ENCODE results near the gene AMACR. TPM values are rescaled to one million over a fixed set of nuclear protein-coding genes. Genes with fewer than 3 reads are reported as not detected.
A peak's percentile ranks its signal among the peaks of the same experiment; 100 is the strongest.

The AMACR gene
- total RNA-seq, 2 experiments from 2014 or later: 4.5 to 5.0 TPM

- H3K9me2 ChIP-seq (ENCODE audit: insufficient read depth, low read length): no peaks in the 10 kb centered on the region
- no peaks in the 10 kb centered on the region for H3K9me3 ChIP-seq (ENCODE audit: low read length)
- DNase-seq (ENCODE audit: low spot score): no peak
- H4K20me1 ChIP-seq (ENCODE audit: insufficient read depth, low read length): no peaks in the 10 kb centered on the region
- TF ChIP-seq EZH2phosphoT487 (IDR thresholded peaks at IDR 0.05; ENCODE audit: borderline replicate concordance, low read depth, low read length): no peak
- TF ChIP-seq, protein P1, sequence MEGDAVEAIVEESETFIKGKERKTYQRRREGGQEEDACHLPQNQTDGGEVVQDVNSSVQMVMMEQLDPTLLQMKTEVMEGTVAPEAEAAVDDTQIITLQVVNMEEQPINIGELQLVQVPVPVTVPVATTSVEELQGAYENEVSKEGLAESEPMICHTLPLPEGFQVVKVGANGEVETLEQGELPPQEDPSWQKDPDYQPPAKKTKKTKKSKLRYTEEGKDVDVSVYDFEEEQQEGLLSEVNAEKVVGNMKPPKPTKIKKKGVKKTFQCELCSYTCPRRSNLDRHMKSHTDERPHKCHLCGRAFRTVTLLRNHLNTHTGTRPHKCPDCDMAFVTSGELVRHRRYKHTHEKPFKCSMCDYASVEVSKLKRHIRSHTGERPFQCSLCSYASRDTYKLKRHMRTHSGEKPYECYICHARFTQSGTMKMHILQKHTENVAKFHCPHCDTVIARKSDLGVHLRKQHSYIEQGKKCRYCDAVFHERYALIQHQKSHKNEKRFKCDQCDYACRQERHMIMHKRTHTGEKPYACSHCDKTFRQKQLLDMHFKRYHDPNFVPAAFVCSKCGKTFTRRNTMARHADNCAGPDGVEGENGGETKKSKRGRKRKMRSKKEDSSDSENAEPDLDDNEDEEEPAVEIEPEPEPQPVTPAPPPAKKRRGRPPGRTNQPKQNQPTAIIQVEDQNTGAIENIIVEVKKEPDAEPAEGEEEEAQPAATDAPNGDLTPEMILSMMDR (conservative IDR thresholded peaks at IDR 0.05; ENCODE audit: low read length): no peak
- ChIA-PET POLR2A (no interaction called here), CTCF (ENCODE audit: unreplicated experiment) (no interaction called here)
- intact Hi-C loops (cut with micrococcal nuclease; ENCODE audit: unreplicated experiment): no loop called here
- no peak overlapping the region for H3K4me2 ChIP-seq (ENCODE audit: low read length)
- BruUV-seq (replicated peaks): no TSS peak
- H3K27ac ChIP-seq (ENCODE audit: low read depth, low read length, poor library complexity, severe bottlenecking): no peak overlapping the region
- no peaks in the 10 kb centered on the region for H3K4me1 ChIP-seq (ENCODE audit: insufficient read depth, low read length, poor library complexity, severe bottlenecking)
- no peak overlapping the region for H3K4me3 ChIP-seq (ENCODE audit: low read depth, low read length, poor library complexity, severe bottlenecking)
- H3K79me2 ChIP-seq (ENCODE audit: insufficient read depth, low read depth, low read length): no peaks in the 10 kb centered on the region
- no peaks in the 10 kb centered on the region for H3K36me3 ChIP-seq (ENCODE audit: insufficient read depth, low read length)
- no peak overlapping the region for H2AFZ ChIP-seq (ENCODE audit: low read length)
These were observed 34.6 kb downstream of the AMACR start for GRCh38 chr5:33973271-33973670.

DNA sequence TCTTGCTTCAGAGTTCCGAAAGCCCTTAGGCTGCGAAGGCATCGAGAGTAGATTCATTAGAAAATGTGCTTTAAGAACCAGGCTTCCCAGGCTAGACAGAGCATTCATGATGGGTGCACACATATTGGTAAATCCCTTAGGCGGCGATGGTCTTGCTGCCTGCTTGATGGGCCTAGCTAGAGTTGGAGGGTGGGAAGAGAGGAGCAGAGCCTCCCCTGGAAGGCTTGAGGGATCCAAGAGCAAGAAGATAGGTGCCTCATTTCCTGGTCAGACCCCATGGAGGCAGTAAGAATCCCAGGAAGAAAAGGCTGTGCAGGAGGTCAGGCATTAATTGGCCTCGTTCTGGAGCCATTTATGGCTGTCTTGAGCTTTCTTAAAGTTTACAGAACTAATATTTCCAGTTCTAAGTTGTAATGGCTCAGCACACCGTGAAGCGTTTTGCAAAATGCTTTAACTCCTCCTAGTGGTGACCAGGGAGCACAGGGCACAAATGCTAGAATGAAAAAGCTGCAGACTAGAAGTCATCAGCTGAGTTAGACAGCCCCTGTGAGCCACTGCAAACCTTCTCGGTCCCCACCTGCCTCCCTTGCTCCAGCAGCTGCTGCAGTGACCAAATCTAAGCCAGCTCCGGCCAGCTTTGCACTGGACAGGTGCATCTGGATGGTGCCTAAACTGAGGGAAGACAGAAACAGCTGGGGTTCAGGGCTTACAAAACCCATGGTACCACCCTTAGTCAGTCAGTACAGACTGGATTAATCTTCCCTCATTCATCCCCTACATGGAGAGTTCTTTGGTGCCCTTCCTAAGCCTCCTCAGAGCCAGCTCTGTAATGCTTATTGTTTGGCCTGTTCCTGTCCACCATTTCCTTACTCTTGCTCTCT is 38.0 kb downstream of the AMACR start:
- H3K4me1 ChIP-seq (ENCODE audit: insufficient read depth, low read length, poor library complexity, severe bottlenecking): no peaks in the 10 kb centered on the region
- H3K9me2 ChIP-seq (ENCODE audit: insufficient read depth, low read length): no peaks in the 10 kb centered on the region
- no TSS peak for BruUV-seq (replicated peaks)
- ChIA-PET CTCF (ENCODE audit: unreplicated experiment) (interaction anchor here (1.3 kb wide), 1 partner anchor 10 kb away, joined by 3 read pairs; no protein-coding TSS in a partner anchor), POLR2A (interaction anchor here (0.9 kb wide), 1 partner anchor 14 kb away, joined by 3 read pairs; no protein-coding TSS in a partner anchor)
- H4K20me1 ChIP-seq (ENCODE audit: insufficient read depth, low read length): no peaks in the 10 kb centered on the region
- no peak overlapping the region for H3K4me3 ChIP-seq (ENCODE audit: low read depth, low read length, poor library complexity, severe bottlenecking)
- H3K79me2 ChIP-seq (ENCODE audit: insufficient read depth, low read depth, low read length): no peaks in the 10 kb centered on the region
- H3K27ac ChIP-seq (ENCODE audit: low read depth, low read length, poor library complexity, severe bottlenecking): no peak overlapping the region
- H3K4me2 ChIP-seq (ENCODE audit: low read length): no peak overlapping the region
- H3K9me3 ChIP-seq (ENCODE audit: low read length): no peaks in the 10 kb centered on the region
- DNase-seq (ENCODE audit: low spot score): peak; percentile 17
- TF ChIP-seq, protein P1 (conservative IDR thresholded peaks at IDR 0.05; ENCODE audit: low read length): peak; percentile 66
- TF ChIP-seq EZH2phosphoT487 (IDR thresholded peaks at IDR 0.05; ENCODE audit: borderline replicate concordance, low read depth, low read length): no peak
- no peaks in the 10 kb centered on the region for H3K36me3 ChIP-seq (ENCODE audit: insufficient read depth, low read length)
- intact Hi-C loops (cut with micrococcal nuclease; ENCODE audit: unreplicated experiment): no loop called here
- H2AFZ ChIP-seq (ENCODE audit: low read length): no peak overlapping the region

All from OCI-LY7 (cell line).